Measurements from ENCODE around the gene BRD8.
"Not testable (repeated sequence)": the region's sequence is repeated elsewhere in the genome, so short reads cannot be mapped to it uniquely, and the experiment has no call there.

Gene BRD8

GRCh38 chr5:138159666-138160065 lies 18.8 kb downstream of the BRD8 start:
- DNase-seq (ENCODE audit: low read depth in 2 of 2, low spot score in 1 of 2), result no peak

DNA sequence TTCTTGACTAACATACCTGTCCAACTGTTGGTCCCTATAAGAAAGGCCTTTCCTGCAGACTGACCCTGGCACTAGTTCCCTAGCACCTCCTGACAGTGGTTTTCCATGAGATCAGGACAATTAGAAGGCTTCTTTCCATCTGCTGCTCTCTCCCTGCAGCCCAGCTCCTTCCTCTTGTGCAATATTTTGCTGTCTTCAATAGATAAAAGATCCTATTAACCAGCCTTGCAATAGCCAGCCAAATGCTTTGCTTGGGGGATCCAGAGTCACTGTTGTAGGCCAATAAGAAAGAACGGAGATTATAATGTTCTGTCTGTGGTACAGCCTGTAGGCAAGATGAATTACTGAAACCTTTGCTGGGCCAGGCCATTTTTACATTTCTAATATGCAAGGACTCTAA lies 20.8 kb downstream of the BRD8 start:
- DNase-seq (ENCODE audit: low read depth in 2 of 2, low spot score in 1 of 2), result no peak

DNA sequence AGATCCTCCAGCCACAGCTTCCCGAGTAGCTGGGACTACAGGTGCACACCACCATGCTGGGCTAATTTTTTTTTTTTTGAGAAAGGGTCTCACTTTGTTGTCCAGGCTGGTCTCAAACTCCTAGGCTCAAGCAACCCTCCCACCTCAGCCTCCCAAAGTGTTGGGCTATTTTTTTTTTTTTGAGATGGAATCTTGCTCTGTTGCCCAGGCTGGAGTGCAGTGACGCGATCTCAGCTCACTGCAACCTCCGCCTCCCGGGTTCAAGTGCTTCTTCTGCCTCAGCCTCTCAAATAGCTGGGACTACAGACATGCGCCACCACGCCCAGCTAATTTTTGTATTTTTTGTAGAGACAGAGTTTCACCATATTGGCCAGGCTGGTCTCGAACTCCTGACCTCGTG lies 22.5 kb downstream of the BRD8 start:
- DNase-seq (ENCODE audit: low read depth in 2 of 2, low spot score in 1 of 2), result not testable (repeated sequence)

DNA sequence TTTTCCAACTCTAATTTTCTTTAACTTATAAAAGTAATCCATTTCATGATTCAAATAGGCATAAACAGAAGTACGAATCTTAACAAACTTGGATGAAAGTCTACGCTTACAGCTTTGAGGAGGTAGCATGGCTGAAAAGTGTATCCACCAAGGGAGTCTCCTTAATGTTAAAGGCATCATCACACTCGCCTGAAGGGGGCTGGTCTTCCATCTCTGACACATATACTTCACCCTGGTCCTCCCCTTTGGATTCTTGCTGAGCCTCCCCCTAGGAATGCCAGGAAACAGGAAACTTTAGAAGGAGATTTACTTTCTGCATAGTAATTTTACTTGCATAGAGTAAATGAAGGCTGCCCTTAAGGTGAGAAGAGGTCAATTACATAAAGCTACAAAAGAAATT lies 28.9 kb downstream of the BRD8 start:
- no peak for DNase-seq (ENCODE audit: low read depth in 2 of 2, low spot score in 1 of 2)

GRCh38 chr5:138148811-138149210 lies 29.6 kb downstream of the BRD8 start:
- DNase-seq (ENCODE audit: low read depth in 2 of 2, low spot score in 1 of 2), result no peak

DNA sequence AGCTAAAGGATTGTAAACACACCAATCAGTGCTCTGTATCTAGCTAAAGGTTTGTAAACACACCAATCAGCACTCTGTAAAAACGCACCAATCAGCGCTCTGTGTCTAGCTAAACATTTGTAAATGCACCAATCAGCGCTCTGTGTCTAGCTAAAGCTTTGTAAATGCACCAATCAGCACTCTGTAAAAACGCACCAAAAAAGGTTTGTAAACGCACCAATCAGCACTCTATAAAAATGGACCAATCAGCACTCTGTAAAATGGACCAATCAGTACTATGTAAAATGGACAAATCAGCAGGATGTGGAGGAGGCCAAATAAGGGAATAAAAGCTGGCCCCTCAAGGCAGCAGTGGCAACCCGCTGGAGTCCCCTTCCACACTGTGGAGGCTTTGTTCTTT lies 34.9 kb downstream of the BRD8 start:
- DNase-seq (ENCODE audit: low read depth in 2 of 2, low spot score in 1 of 2), result not testable (repeated sequence)

DNA sequence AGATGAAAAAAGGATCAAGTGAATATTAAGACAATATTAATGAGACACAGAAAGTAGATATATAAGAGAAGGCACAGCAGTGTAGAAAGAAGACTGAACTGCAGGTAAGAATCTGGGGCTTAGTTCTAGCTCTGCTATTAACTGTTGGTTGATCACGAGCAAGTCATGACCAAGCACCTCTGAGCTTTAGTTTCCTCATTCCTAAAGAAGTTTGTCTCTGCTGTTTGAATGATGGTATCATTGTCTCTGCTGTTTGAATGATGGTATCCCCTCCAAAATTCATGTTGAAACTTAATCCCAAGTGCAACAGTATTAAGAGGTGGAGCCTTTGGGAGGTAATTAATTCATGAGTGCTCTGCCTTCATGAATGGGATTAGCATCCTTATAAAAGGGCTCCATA lies 36.7 kb downstream of the BRD8 start:
- DNase-seq (ENCODE audit: low read depth in 2 of 2, low spot score in 1 of 2), result no peak

DNA sequence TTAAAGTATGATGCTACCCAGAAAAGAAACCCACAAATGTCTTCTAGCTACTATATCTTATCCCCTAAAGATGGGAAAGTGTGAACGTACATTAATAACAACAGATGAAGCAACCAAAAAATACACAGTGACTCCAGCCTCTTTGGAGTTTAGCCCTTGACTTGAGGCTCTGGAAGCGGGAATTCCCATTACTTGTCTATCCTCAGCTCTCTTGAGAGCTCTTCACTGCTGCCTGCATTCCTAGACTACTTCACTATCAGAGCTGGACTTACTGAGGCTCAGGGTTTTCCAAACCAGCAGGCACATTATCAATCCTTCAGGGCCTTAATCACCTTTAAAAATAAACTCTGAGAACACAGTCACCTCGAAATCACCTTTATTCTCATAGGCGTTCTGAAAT lies 38.2 kb downstream of the BRD8 start:
- no peak for DNase-seq (ENCODE audit: low read depth in 2 of 2, low spot score in 1 of 2)

DNA sequence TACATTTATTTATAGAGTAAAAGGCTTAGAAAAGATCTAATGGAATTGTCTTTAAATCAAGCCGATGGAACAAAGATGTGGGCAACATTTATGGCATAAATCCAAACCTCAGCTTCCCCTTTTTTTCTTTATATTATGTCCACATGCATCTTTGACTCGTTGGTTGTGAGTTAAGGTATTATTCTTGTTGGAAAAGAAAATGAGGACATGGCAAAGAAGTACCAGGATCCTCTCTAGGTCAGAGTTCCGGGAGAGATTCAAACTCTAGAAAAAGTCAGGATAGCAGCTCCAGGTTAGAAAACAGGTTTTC lies 38.7 kb downstream of the BRD8 start:
- DNase-seq (ENCODE audit: low read depth in 2 of 2, low spot score in 1 of 2), result no peak

DNA sequence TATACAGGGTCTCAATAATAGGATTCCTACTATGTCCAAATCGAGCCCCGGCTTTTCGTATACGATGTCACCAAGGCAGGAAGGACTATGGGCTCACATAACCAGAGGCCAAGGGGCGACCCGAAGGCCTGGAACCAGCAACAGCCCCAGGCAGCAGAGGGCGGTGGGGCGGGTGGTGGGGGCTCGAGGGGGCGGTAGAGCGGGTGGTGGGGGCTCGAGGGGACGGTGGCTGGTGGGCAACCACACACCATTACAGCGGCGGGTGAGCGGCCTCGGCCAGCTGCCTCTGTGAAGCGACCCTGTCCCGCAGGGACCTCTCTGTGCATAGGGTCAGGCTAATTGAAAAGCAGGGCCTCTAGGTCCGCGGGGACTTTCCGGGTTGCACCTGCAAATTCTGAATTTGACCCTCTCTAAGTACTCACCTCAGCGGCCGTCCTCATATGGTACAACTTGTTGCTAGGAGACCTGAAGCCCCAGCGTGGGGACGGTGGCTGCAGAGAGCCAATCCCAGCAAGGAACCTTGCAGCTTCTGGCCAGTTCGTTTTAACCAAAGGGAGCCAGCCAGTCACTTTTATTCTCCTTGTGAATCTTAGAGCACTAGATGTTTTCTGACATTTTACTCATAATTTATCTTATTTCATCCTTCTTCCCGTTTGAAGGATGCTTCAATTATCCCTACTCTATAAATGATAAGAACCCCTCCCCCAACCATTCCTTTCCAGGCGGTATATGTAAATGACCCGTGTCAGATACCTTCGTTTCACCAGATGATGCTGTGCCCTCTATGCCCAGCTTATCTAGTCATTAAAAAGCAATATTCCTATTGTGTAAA lies 39.3 kb downstream of the BRD8 start, which contains the start of gene NME5:
Gene NME5, minus strand, starts transcription at position 480 of the 832 bp plus-strand sequence. CDS start 648 bp downstream, outside the sequence.
- DNase-seq (ENCODE audit: low read depth in 2 of 2, low spot score in 1 of 2), result no peak

DNA sequence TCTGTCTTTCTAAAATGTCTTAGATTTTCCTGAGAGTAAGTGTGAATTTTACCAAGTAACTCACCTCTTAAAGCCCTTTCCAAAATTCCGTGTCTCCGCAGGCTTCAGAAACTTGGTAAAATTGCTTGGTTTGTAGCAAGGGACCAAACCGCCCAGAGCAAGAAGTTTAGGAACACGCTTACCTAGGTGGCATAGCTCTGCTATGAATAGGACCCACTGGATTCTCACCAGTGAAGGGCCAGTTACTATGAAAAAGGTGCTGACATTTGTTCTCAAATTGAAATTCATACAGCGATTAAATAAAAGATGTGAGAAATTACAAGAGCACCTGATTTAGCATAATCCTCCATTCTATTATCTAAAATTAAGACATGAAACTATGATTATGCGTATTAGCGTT lies 45.9 kb downstream of the BRD8 start:
- DNase-seq (ENCODE audit: low read depth in 2 of 2, low spot score in 1 of 2), result no peak

- no peak for DNase-seq (ENCODE audit: low read depth in 2 of 2, low spot score in 1 of 2)
These were observed 49.1 kb downstream of the BRD8 start for GRCh38 chr5:138129347-138129746.

GRCh38 chr5:138128334-138128733 lies 50.1 kb downstream of the BRD8 start:
- DNase-seq (ENCODE audit: low read depth in 2 of 2, low spot score in 1 of 2), result no peak

DNA sequence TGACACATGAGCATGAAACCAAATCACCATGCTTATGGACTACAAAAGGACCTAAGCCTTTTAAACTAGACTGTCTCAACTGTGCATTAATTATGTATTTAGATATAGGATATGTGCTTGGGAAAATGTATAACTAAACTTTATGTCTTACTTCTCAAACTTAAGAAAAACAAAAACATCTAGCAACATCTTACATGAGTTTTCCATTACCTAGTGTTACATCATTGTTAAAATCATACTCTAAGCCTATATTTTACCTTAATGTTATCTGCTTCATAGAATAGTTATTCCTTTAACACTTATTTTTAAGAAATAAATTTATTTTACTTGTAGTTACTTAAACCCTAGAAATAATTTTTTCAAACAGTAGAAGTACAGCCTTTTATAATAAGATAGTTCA lies 63.2 kb downstream of the BRD8 start:
- DNase-seq (ENCODE audit: low read depth in 2 of 2, low spot score in 1 of 2), result no peak

DNA sequence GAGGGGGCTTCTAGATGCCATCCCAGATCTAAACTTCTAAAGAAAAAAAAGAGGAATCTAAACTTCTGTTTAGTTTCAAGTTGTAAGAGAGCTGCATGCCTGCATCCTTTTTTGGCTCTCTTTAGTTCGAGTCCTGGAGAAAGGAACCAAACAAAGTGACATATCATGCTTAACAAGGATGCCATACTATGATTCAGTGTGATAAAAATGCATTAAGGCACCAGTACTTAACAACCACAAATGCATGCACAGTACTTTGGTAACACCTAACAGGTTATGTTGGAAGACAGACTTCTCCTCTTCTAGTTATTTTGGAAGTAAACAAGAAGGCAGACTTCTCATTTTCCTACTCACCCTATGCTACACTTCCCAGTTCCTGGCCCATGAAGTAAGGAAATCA lies 66.5 kb downstream of the BRD8 start:
- no peak for DNase-seq (ENCODE audit: low read depth in 2 of 2, low spot score in 1 of 2)

GRCh38 chr5:138111181-138111580 lies 67.2 kb downstream of the BRD8 start:
- DNase-seq (ENCODE audit: low read depth in 2 of 2, low spot score in 1 of 2), result no peak

DNA sequence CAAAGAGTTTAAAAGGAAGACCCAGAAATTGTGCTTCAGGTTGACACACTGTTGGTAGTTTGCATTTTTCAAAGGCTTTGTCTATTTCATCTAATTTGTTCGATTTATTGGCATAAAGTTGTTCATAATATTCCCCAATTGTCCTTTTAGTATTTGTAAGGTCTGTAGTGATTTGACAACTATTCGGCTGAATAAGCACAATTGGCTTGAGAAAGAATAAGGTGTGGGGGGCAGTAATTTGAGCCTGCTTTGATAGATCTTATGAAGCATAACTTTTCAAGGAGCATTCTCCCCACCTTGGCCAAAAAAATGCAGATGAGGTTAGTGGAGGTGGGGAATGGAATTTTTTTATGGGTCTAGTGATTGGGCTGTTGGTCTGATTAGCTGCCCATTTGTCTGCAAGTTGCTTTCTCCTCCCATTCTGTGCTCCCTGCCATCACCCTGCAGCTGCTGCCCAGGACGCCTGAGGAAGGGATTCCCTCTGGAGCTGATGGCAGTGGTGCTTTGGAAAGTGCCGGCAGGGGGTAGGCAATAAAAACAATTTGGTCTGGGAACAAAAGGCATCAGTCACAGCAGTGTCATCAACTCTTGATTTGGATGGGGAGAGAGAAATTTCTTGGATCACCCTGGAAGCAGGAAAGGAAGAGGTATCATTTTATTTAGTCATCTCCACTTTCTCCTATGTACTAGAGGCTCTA lies 68.0 kb downstream of the BRD8 start:
- no peak for DNase-seq (ENCODE audit: low read depth in 2 of 2, low spot score in 1 of 2)

- no peak for DNase-seq (ENCODE audit: low read depth in 2 of 2, low spot score in 1 of 2)
These were observed 68.8 kb downstream of the BRD8 start for GRCh38 chr5:138109463-138110265.

GRCh38 chr5:138107213-138107612 lies 71.2 kb downstream of the BRD8 start:
- no peak for DNase-seq (ENCODE audit: low read depth in 2 of 2, low spot score in 1 of 2)

GRCh38 chr5:138105709-138106108 lies 72.7 kb downstream of the BRD8 start:
- no peak for DNase-seq (ENCODE audit: low read depth in 2 of 2, low spot score in 1 of 2)

DNA sequence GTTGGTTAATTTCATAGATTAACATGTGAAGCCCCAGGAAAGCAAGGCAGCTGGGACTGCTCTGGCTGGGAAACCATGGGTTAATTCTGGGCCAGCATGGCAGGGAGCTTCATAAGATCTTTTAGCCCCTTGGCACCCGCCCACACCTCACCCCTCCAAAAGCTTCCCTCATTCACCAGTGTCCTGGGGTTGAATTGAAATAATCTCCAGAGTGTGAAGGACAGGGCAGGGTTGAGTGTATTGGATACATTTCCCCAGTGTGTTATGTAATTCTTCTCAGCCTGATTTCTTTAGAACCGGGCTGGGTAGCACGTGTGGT lies 75.2 kb downstream of the BRD8 start:
- DNase-seq (ENCODE audit: low read depth in 2 of 2, low spot score in 1 of 2), result no peak
